GM12865 (cell line): ENCODE measurements around the gene IER2.

Source experiments
- DNase-seq: peaks from one replicate; pipeline ENCODE4 v3.0.0; 2010; ENCODE audit warnings: low read depth
- H3K4me3 ChIP-seq: 2 replicates; pipeline ENCODE4 v1.5.1; 2011; ENCODE audit warnings: mild to moderate bottlenecking, low read depth, low read length, control low read depth
- TF ChIP-seq, protein P1 (sequence below): IDR thresholded peaks from 2 replicates; pipeline ENCODE4 v1.5.1; 2011; ENCODE audit warnings: low read length, control low read depth, low read depth, inconsistent platforms; ENCODE audit not compliant: insufficient read depth; ENCODE audit errors: missing control alignments

The IER2 gene

DNA sequence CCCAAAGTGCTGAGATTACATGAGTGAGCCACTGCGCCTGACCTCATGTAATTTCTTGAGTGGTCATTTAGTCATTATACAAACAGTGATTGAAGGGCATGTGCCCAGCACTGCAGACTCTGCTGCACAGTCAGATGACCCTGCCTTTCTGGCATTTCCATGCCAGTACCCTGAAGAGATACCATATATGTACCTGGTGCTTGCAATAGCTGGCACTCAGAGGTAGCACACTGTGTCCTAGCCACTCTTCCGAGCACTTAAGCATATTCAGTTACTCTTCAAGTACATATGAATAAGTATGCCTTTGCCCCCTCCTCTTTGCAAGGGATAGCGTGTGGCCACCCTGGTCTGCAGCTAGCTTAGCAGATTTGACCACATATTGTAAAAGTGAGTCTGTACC, 15.6 kb upstream of the IER2 start:
- TF ChIP-seq, protein P1, sequence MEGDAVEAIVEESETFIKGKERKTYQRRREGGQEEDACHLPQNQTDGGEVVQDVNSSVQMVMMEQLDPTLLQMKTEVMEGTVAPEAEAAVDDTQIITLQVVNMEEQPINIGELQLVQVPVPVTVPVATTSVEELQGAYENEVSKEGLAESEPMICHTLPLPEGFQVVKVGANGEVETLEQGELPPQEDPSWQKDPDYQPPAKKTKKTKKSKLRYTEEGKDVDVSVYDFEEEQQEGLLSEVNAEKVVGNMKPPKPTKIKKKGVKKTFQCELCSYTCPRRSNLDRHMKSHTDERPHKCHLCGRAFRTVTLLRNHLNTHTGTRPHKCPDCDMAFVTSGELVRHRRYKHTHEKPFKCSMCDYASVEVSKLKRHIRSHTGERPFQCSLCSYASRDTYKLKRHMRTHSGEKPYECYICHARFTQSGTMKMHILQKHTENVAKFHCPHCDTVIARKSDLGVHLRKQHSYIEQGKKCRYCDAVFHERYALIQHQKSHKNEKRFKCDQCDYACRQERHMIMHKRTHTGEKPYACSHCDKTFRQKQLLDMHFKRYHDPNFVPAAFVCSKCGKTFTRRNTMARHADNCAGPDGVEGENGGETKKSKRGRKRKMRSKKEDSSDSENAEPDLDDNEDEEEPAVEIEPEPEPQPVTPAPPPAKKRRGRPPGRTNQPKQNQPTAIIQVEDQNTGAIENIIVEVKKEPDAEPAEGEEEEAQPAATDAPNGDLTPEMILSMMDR = no peak
- no peak overlapping the region for H3K4me3 ChIP-seq
- DNase-seq = no peak

DNA sequence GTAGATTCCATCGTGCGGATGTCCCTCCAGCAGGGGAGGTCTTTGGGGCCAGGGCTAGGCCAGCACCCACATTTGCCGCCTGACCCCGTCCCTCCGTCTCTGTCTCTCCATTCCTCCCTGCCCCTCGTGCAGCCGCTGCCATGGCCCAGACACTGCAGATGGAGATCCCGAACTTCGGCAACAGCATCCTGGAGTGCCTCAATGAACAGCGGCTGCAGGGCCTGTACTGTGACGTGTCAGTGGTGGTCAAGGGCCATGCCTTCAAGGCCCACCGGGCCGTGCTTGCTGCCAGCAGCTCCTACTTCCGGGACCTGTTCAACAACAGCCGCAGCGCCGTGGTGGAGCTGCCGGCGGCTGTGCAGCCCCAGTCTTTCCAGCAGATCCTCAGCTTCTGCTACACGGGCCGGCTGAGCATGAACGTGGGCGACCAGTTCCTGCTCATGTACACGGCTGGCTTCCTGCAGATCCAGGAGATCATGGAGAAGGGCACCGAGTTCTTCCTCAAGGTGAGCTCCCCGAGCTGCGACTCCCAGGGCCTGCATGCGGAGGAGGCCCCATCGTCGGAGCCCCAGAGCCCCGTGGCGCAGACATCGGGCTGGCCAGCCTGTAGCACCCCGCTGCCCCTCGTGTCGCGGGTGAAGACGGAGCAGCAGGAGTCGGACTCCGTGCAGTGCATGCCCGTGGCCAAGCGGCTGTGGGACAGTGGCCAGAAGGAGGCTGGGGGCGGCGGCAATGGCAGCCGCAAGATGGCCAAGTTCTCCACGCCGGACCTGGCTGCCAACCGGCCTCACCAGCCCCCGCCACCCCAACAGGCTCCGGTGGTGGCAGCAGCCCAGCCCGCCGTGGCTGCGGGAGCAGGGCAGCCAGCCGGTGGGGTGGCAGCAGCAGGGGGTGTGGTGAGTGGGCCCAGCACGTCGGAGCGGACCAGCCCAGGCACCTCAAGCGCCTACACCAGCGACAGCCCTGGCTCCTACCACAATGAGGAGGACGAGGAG, 14.8 kb upstream of the IER2 start:
- no peak for DNase-seq
- H3K4me3 ChIP-seq = no peak overlapping the region
- TF ChIP-seq, protein P1 = no peak

DNA sequence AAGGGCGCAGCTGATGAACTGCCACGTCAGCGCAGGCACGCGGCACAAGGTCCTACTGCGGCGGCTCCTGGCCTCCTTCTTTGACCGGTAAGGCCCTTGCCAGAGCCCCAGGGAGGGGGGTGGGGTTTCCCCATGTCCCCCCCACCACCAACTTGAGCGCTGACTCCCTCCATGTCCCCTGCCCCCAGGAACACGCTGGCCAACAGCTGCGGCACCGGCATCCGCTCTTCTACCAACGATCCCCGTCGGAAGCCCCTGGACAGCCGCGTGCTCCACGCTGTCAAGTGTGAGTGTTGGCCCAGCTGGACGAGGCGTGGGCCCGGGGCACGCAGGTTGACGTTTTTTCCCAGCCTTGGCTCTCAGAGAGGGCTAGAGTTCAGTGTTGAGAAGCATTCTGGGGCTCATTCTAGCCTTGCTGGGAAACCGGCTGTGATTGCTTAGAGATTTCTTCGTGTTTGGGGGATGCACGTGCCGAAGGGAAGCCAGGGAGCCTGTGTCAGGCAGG, 12.9 kb upstream of the IER2 start:
- no peak overlapping the region for H3K4me3 ChIP-seq
- TF ChIP-seq, protein P1 = no peak
- DNase-seq = no peak

DNA sequence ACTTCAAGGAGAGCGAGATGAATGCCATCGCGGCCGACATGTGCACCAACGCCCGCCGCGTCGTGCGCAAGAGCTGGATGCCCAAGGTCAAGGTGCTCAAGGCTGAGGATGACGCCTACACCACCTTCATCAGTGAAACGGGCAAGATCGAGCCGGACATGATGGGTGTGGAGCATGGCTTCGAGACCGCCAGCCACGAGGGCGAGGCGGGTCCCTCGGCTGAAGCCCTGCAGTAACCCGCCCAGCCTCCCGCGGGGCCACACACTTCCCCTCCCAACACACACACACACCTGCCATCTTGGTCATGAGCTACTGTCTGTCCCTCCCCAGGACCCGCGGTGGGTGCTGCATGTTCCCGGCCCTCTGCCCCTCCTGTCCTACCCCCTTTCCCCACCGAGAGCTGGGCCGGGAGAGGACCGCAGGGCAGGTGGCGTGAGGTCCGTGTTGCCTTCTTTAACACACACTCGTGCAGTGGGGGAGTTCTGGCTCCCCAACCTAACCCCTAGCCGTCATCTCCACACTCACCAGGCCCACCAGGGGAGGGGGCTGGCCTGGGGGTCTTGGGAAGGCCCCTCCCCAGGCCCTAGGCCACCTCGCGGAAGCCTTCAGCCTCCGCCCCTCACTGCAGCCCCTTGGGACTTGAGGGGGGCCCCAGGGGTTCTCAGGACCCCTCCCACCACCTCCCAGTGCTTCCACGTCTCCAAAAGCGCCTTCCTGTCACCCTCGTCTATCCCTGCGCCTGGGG, 11.9 kb upstream of the IER2 start:
- DNase-seq = no peak
- TF ChIP-seq, protein P1 = no peak
- no peak overlapping the region for H3K4me3 ChIP-seq

DNA sequence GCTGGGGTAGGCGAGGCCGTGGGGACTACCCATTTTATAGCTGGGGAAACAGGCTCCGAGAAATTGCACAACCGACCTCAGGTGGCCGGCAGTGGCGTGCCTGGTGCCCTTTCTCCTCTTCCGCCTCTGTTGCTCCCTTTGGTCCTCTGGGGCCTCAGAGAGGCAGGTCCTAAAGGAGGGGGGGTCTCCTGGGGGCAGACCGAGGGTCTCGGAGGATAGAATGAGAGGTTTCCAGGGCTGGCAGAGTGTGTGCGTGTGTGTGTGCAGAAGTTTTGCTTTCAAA, 11.4 kb upstream of the IER2 start:
- DNase-seq = no peak
- TF ChIP-seq, protein P1 = no peak

DNA sequence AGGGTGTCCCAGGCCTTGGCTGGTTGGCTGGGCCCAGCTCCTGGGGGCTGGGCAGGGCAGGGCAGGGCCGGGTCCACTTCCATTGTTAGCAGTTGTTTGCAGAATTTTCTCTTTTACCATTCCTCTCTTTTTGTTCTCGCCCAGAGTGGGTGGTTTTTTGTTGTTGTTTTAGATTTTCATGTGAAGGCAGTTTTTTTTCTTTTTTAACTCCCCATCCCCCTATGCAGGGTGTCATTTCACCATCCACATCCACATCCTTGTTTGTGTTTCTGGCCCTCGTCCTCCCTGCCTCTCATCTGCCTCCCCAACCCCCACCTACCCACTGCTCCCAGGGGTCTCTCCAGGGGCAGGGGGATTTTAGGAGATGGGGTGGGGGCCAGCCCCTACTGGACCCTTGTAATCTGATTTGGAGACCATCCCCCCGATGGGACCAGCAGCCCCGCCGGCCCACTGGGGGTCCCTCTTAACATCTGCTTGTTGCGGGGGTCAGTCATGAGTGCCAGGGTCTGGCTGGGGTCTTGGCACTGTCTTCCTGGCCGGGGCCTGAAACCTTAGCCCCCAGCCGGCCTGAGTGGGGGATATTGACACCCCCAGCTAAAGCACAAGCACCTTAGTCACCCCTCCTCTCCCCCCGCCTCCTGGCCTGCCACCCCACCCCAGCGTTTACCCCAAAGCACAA, 10.4 kb upstream of the IER2 start:
- TF ChIP-seq, protein P1 = no peak
- DNase-seq = no peak
- H3K4me3 ChIP-seq = no peak overlapping the region

More for the DNA sequence above, 11.4 kb upstream of the IER2 start:
- H3K4me3 ChIP-seq = no peak overlapping the region
